H9 (cell line): ENCODE data around the gene DOK6. TPM values are rescaled to one million over a fixed set of nuclear protein-coding genes. Genes with fewer than 3 reads are reported as not detected.

Source experiments
- DNase-seq: peaks from one replicate; pipeline ENCODE4 v3.0.0-alpha.2; 2017
- H2AFZ ChIP-seq: one replicate; pipeline ENCODE4 v1.6.1; 2013; ENCODE audit warnings: mild to moderate bottlenecking, low read length, control low read depth, moderate library complexity
- H2AK5ac ChIP-seq: 2 replicates; pipeline ENCODE4 v1.6.1; 2013; ENCODE audit warnings: low read length, control low read depth, mixed read lengths; ENCODE audit not compliant: insufficient read length
- H2BK120ac ChIP-seq: one replicate; pipeline ENCODE4 v1.6.1; 2013; ENCODE audit warnings: low read depth, mild to moderate bottlenecking, low read length, control low read depth, inconsistent platforms; ENCODE audit not compliant: poor library complexity, severe bottlenecking
- H2BK12ac ChIP-seq: 2 replicates; pipeline ENCODE4 v1.6.1; 2013; ENCODE audit warnings: low read length, control low read depth, mixed read lengths, low read depth; ENCODE audit not compliant: insufficient read length
- H2BK15ac ChIP-seq: 2 replicates; pipeline ENCODE4 v1.6.1; 2013; ENCODE audit warnings: low read depth, low read length, control low read depth
- H2BK20ac ChIP-seq: one replicate; pipeline ENCODE4 v1.6.1; 2013; ENCODE audit warnings: low read depth, mild to moderate bottlenecking, low read length, control low read depth, inconsistent platforms; ENCODE audit not compliant: poor library complexity, severe bottlenecking
- H2BK5ac ChIP-seq: 2 replicates; pipeline ENCODE4 v1.6.1; 2013; ENCODE audit warnings: low read length, control low read depth, mixed read lengths; ENCODE audit not compliant: insufficient read length
- H3K14ac ChIP-seq: 2 replicates; pipeline ENCODE4 v1.6.1; 2013; ENCODE audit warnings: low read length, control low read depth; ENCODE audit not compliant: insufficient read depth
- H3K18ac ChIP-seq: 2 replicates; pipeline ENCODE4 v1.6.1; 2013; ENCODE audit warnings: low read depth, mild to moderate bottlenecking, mixed read lengths, low read length, control low read depth; ENCODE audit not compliant: insufficient read length
- H3K23ac ChIP-seq: 2 replicates; pipeline ENCODE4 v1.6.1; 2013; ENCODE audit warnings: low read length, control low read depth, mixed read lengths, low read depth; ENCODE audit not compliant: insufficient read length
- H3K23me2 ChIP-seq: 2 replicates; pipeline ENCODE4 v1.6.1; 2013; ENCODE audit warnings: low read depth, mild to moderate bottlenecking, mixed read lengths, low read length, control low read depth; ENCODE audit not compliant: insufficient read length, poor library complexity, severe bottlenecking
- H3K27ac ChIP-seq: 2 replicates; pipeline ENCODE4 v1.5.1; 2013; ENCODE audit warnings: low read length, control low read depth, mixed read lengths, low read depth; ENCODE audit not compliant: insufficient read length
- H3K27me3 ChIP-seq: 2 replicates; pipeline ENCODE4 v1.6.1; 2013; ENCODE audit warnings: low read length, control low read depth, inconsistent platforms; ENCODE audit not compliant: insufficient read depth
- H3K4ac ChIP-seq: 2 replicates; pipeline ENCODE4 v1.6.1; 2013; ENCODE audit warnings: low read depth, mild to moderate bottlenecking, control low read depth, inconsistent platforms, low read length, moderate library complexity
- H3K4me1 ChIP-seq: 2 replicates; pipeline ENCODE4 v1.6.1; 2013; ENCODE audit warnings: low read length, control low read depth, inconsistent platforms; ENCODE audit not compliant: insufficient read depth
- H3K4me2 ChIP-seq: 2 replicates; pipeline ENCODE4 v1.6.1; 2013; ENCODE audit warnings: low read length, control low read depth, mixed read lengths; ENCODE audit not compliant: insufficient read length, insufficient read depth
- H3K56ac ChIP-seq: 2 replicates; pipeline ENCODE4 v1.6.1; 2013; ENCODE audit warnings: low read depth, mild to moderate bottlenecking, mixed read lengths, low read length, control low read depth; ENCODE audit not compliant: insufficient read length
- H3K79me1 ChIP-seq: 2 replicates; pipeline ENCODE4 v1.6.1; 2013; ENCODE audit warnings: low read depth, mild to moderate bottlenecking, moderate library complexity, low read length, control low read depth, inconsistent platforms; ENCODE audit not compliant: insufficient read depth, poor library complexity, severe bottlenecking
- H3K79me2 ChIP-seq: 2 replicates; pipeline ENCODE4 v1.6.1; 2013; ENCODE audit warnings: low read length, control low read depth, inconsistent platforms; ENCODE audit not compliant: insufficient read depth
- H3K9ac ChIP-seq: 2 replicates; pipeline ENCODE4 v1.6.1; 2013; ENCODE audit warnings: low read length, control low read depth, mixed read lengths; ENCODE audit not compliant: insufficient read length; ENCODE audit errors: extremely low read depth
- H3K9me3 ChIP-seq: one replicate; pipeline ENCODE4 v1.6.1; 2013; ENCODE audit warnings: low read depth, low read length, inconsistent platforms; ENCODE audit not compliant: control insufficient read depth
- H3T11ph ChIP-seq: one replicate; pipeline ENCODE4 v1.6.1; 2013; ENCODE audit warnings: mild to moderate bottlenecking, low read length, control low read depth, inconsistent platforms
- H4K20me1 ChIP-seq: one replicate; pipeline ENCODE4 v1.6.1; 2013; ENCODE audit not compliant: control insufficient read depth, insufficient read length, insufficient read depth
- H4K5ac ChIP-seq: 2 replicates; pipeline ENCODE4 v1.6.1; 2013; ENCODE audit warnings: low read depth, mild to moderate bottlenecking, mixed read lengths, low read length, control low read depth; ENCODE audit not compliant: insufficient read length
- H4K8ac ChIP-seq: replicated peaks from 2 replicates; pipeline ENCODE4 v1.6.1; 2013; ENCODE audit warnings: low read length, control low read depth, mixed read lengths, low read depth; ENCODE audit not compliant: insufficient read length
- H4K91ac ChIP-seq: 2 replicates; pipeline ENCODE4 v1.6.1; 2013; ENCODE audit warnings: low read depth, mild to moderate bottlenecking, moderate library complexity, mixed read lengths, low read length, control low read depth; ENCODE audit not compliant: insufficient read length
- H3K27ac Mint-ChIP-seq, 3 experiments: 2 replicates in 2 of 3; 3 replicates in 1 of 3; pipeline ENCODE4 v1.8.0; 2020 to 2021; ENCODE audit warnings: mixed read lengths in 3 of 3, mild to moderate bottlenecking in 1 of 3, moderate library complexity in 1 of 3
- H3K27me3 Mint-ChIP-seq: 2 replicates; pipeline ENCODE4 v1.8.0; 2021; ENCODE audit warnings: low read depth, mild to moderate bottlenecking, moderate library complexity, mixed read lengths
- H3K36me3 Mint-ChIP-seq, 3 experiments: 2 replicates in 2 of 3; 3 replicates in 1 of 3; pipeline ENCODE4 v1.8.0; 2020 to 2021; ENCODE audit warnings: low read depth in 3 of 3, mixed read lengths in 3 of 3; ENCODE audit not compliant: insufficient read depth in 1 of 3
- H3K4me1 Mint-ChIP-seq, 2 experiments: 2 replicates each; pipeline ENCODE4 v1.8.0; 2020; ENCODE audit warnings: mixed read lengths in 2 of 2
- H3K4me3 Mint-ChIP-seq, 2 experiments: 2 replicates in 1 of 2; 3 replicates in 1 of 2; pipeline ENCODE4 v1.8.0; 2020 to 2021; ENCODE audit warnings: mild to moderate bottlenecking in 2 of 2, mixed read lengths in 2 of 2, moderate library complexity in 1 of 2
- H3K9me3 Mint-ChIP-seq, 2 experiments: 2 replicates in 1 of 2; 3 replicates in 1 of 2; pipeline ENCODE4 v1.8.0; 2020; ENCODE audit warnings: mild to moderate bottlenecking in 2 of 2, mixed read lengths in 2 of 2, moderate library complexity in 1 of 2
- WGBS: extraction: QIAGEN DNeasy Blood & Tissue Kit; methylation state at CpG from one replicate; pipeline ENCODE4 v1.1.7; 2013; ENCODE audit warnings: missing lambda C conversion rate, low lambda C conversion rate, mixed read lengths; ENCODE audit not compliant: insufficient read length; ENCODE audit errors: extremely low coverage; 5-methylcytosine and 5-hydroxymethylcytosine counted together
- total RNA-seq: library from RNA; stranded (reverse); gene quantifications from 2 replicates; pipeline ENCODE4 v1.2.1, GENCODE V29; 2021
- TF ChIP-seq, protein P1 (sequence below): fragments of 200-600 bp; sonication (generic); conservative IDR thresholded peaks from 3 replicates; pipeline ENCODE4 v1.8.0; 2021; ENCODE audit warnings: antibody characterized with exemption, mild to moderate bottlenecking

DOK6 gene
- total RNA-seq, 1 experiment from 2014 or later, result 0.20 TPM

DNA sequence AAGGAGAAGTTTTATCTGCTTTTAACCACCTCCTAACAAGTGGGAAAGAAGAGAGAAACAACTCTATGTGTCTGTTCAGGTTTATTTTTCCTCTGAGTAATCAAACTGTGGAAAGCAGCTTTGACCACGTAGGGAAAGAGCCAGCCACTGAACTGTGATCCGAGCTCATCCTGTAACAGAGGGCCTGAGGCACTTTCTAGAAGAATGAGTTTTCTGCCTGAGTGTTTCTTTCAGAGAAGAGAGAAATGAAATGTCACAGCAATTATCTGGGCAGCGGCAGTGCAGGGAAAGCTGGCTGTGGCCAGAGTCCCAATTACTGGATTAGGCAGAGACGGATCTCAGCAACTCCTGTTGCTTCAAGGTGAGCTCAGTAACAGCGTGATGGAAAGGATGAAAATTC lies 395.1 kb downstream of the DOK6 start:
- Histone ChIP-seq H3K9ac (no peak overlapping the region), H2BK120ac (no peak overlapping the region), H3K23me2 (no peaks in the 10 kb centered on the region), H3K23ac (no peak overlapping the region), H4K5ac (no peak overlapping the region), H3K56ac (no peak overlapping the region), H3K4me2 (no peak overlapping the region), H3K79me2 (no peaks in the 10 kb centered on the region), H2AFZ (no peak overlapping the region), H2BK20ac (no peak overlapping the region), H3K79me1 (no peaks in the 10 kb centered on the region), H3K4me1 (no peaks in the 10 kb centered on the region), H3K14ac (no peak overlapping the region), H2BK12ac (no peak overlapping the region), H3K9me3 (no peaks in the 10 kb centered on the region), H2AK5ac (no peak overlapping the region), H4K8ac (no peak overlapping the region), H4K20me1 (no peaks in the 10 kb centered on the region), H3K18ac (no peak overlapping the region), H3T11ph (no peak overlapping the region), H2BK5ac (no peak overlapping the region), H4K91ac (no peak overlapping the region), H3K27ac (no peak overlapping the region), H3K27me3 (no peaks in the 10 kb centered on the region), H2BK15ac (no peak overlapping the region), H3K4ac (no peak overlapping the region)
- Mint-ChIP-seq H3K4me3 (no peak overlapping the region), H3K27ac (peak overlapping the region in 2 of 3 experiments; percentile 47 to 85; a peak in 4 of 7 replicates), H3K27me3 (no peaks in the 10 kb centered on the region), H3K9me3 (no peaks in the 10 kb centered on the region), H3K4me1 (0 out of 4 replicates have a peak, but pooled peaks cover 0 to 4% of the 10 kb centered on the region in 2 experiments), H3K36me3 (no peaks in the 10 kb centered on the region)
- DNase-seq, result no peak
- TF ChIP-seq, protein P1, sequence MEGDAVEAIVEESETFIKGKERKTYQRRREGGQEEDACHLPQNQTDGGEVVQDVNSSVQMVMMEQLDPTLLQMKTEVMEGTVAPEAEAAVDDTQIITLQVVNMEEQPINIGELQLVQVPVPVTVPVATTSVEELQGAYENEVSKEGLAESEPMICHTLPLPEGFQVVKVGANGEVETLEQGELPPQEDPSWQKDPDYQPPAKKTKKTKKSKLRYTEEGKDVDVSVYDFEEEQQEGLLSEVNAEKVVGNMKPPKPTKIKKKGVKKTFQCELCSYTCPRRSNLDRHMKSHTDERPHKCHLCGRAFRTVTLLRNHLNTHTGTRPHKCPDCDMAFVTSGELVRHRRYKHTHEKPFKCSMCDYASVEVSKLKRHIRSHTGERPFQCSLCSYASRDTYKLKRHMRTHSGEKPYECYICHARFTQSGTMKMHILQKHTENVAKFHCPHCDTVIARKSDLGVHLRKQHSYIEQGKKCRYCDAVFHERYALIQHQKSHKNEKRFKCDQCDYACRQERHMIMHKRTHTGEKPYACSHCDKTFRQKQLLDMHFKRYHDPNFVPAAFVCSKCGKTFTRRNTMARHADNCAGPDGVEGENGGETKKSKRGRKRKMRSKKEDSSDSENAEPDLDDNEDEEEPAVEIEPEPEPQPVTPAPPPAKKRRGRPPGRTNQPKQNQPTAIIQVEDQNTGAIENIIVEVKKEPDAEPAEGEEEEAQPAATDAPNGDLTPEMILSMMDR, result no peak
- no CpG with 5 or more reads among the region's 5 CpGs for WGBS
